Measurements from ENCODE around the gene NEU4. TPM values are rescaled to one million over a fixed set of nuclear protein-coding genes. Genes with fewer than 3 reads are reported as not detected.

NEU4 gene
- total RNA-seq, 4 donors from 2014 or later = 58.1 to 195 (median 93.9) TPM

GRCh38 chr2:241864168-241864849 lies 55.3 kb downstream of the NEU4 start:
- Histone ChIP-seq H3K27ac (no peak overlapping the region), H3K9me3 (no peaks in the 10 kb centered on the region), H3K4me3 (no peak overlapping the region), H3K4me1 (peaks cover 5 to 11% (median 10%) of the 10 kb centered on the region in 4 donors), H3K27me3 (peaks cover 53% of the 10 kb centered on the region), H3K36me3 (no peaks in the 10 kb centered on the region)
- WGBS, 2 donors (ENCODE audit: low coverage in 1 of 2) = 65 to 80% methylated on average over 2 of the region's 2 CpGs
- no peak for DNase-seq
- intact Hi-C loops (cut with DNase I; ENCODE audit: low total_unique reads) = no loop called here
- TF ChIP-seq CTCF (IDR thresholded peaks at IDR 0.05) (no peak), POLR2AphosphoS5 (IDR thresholded peaks at IDR 0.05) (no peak), EP300 (IDR thresholded peaks at IDR 0.05; ENCODE audit: low read depth) (no peak), POLR2A (IDR thresholded peaks at IDR 0.05) (no peak)
- in situ Hi-C loops (cut with MboI; ENCODE audit: low pct_ligation_motif_present in 1 of 4, low pct_unique_long_range_greater_than_20kb in 1 of 4, low sequenced_read_pairs in 3 of 4) = no loop called here

GRCh38 chr2:241864850-241865213 lies 55.8 kb downstream of the NEU4 start:
- no peak for DNase-seq
- Histone ChIP-seq H3K27ac (no peak overlapping the region), H3K36me3 (no peaks in the 10 kb centered on the region), H3K9me3 (no peaks in the 10 kb centered on the region), H3K4me1 (peaks cover 2 to 9% (median 5%) of the 10 kb centered on the region in 4 donors), H3K27me3 (peaks cover 53% of the 10 kb centered on the region), H3K4me3 (no peak overlapping the region)
- WGBS, 2 donors (ENCODE audit: low coverage in 1 of 2) = 92 to 94% methylated on average over 4 to 5 of the region's 5 CpGs
- intact Hi-C loops (cut with DNase I; ENCODE audit: low total_unique reads) (no loop called here), in situ Hi-C loops (cut with MboI; ENCODE audit: low pct_ligation_motif_present in 1 of 4, low pct_unique_long_range_greater_than_20kb in 1 of 4, low sequenced_read_pairs in 3 of 4) (no loop called here)
- TF ChIP-seq POLR2AphosphoS5 (IDR thresholded peaks at IDR 0.05) (no peak), CTCF (IDR thresholded peaks at IDR 0.05) (no peak), EP300 (IDR thresholded peaks at IDR 0.05; ENCODE audit: low read depth) (no peak), POLR2A (IDR thresholded peaks at IDR 0.05) (no peak)

- Histone ChIP-seq H3K27me3 (peaks cover 59% of the 10 kb centered on the region), H3K4me3 (no peak overlapping the region), H3K9me3 (no peaks in the 10 kb centered on the region), H3K4me1 (peaks cover 0 to 2% (median under 1%) of the 10 kb centered on the region in 4 donors), H3K27ac (no peak overlapping the region), H3K36me3 (no peaks in the 10 kb centered on the region)
- DNase-seq = no peak
- in situ Hi-C loops (cut with MboI; ENCODE audit: low pct_ligation_motif_present in 1 of 4, low pct_unique_long_range_greater_than_20kb in 1 of 4, low sequenced_read_pairs in 3 of 4) (no loop called here), intact Hi-C loops (cut with DNase I; ENCODE audit: low total_unique reads) (no loop called here)
- TF ChIP-seq CTCF (IDR thresholded peaks at IDR 0.05) = no peak
- no peak for TF ChIP-seq POLR2A (IDR thresholded peaks at IDR 0.05)
- 78 to 89% methylated on average over 3 of the region's 3 CpGs for WGBS, 2 donors (ENCODE audit: low coverage in 1 of 2)
Measured at GRCh38 chr2:241865416-241865956, 56.5 kb downstream of the NEU4 start.

- DNase-seq = no peak
- no peak overlapping the region for H3K4me3 ChIP-seq
- intact Hi-C loops (cut with DNase I; ENCODE audit: low total_unique reads) (no loop called here), in situ Hi-C loops (cut with MboI; ENCODE audit: low pct_ligation_motif_present in 1 of 4, low pct_unique_long_range_greater_than_20kb in 1 of 4, low sequenced_read_pairs in 3 of 4) (no loop called here)
- 24 to 56% methylated on average over 1 to 25 of the region's 31 CpGs for WGBS, 2 donors (ENCODE audit: low coverage in 1 of 2)
- no peaks in the 10 kb centered on the region for H3K9me3 ChIP-seq
- peaks cover 60% of the 10 kb centered on the region for H3K27me3 ChIP-seq
- no peaks in the 10 kb centered on the region for H3K36me3 ChIP-seq
- H3K4me1 ChIP-seq = no peaks in the 10 kb centered on the region
- TF ChIP-seq POLR2AphosphoS5 (IDR thresholded peaks at IDR 0.05) (no peak), EP300 (IDR thresholded peaks at IDR 0.05; ENCODE audit: low read depth) (no peak), POLR2A (IDR thresholded peaks at IDR 0.05) (no peak), CTCF (IDR thresholded peaks at IDR 0.05) (no peak)
- H3K27ac ChIP-seq = no peak overlapping the region
Measured at GRCh38 chr2:241865957-241866789, 57.2 kb downstream of the NEU4 start.

Data from transverse colon (tissue), 4 donors.